GM19438 (cell line): ENCODE results near the gene ARHGDIB.
A peak's percentile ranks its signal among the peaks of the same experiment; 100 is the strongest.

ENCODE experiments used
- ATAC-seq: cut with Tn5 transposase; IDR thresholded peaks from one replicate; pipeline ENCODE4 v1.9.1; 2021; ENCODE audit warnings: low read depth; ENCODE audit not compliant: unreplicated experiment

ARHGDIB gene

DNA sequence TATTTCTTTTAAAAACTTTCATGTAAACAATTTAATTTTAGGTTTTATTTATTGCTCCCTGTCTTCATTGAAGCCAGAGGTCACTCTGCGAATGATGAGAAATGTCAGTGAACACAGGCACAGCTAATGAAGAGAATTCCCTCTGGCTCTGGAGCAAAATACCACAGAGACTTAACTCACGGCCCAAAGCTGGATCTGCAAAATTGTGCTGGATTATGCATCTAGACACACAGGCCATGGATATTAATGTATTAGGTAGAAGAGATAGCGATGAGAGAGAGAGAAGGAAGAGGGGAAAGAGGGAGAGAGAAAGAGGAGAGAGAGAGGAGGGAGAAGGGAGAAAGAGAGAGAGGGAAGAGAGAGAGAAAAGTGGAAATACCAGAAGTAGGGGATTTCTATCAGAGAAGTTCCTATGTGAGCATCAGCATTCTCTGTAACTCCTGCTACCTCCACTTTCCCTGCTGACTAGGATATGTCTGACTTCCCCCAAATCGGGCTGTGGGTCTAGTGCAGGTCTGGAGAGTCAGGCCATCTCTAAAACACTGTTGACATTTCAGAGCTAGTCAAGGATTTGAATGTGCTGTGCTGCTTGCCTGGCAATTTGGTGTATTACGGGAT, 3.7 kb downstream of the ARHGDIB start:
- no peak for ATAC-seq

GRCh38 chr12:14956905-14957304, 4.5 kb downstream of the ARHGDIB start:
- no peak for ATAC-seq

- ATAC-seq: peak; percentile 36
These were observed 5.1 kb downstream of the ARHGDIB start for GRCh38 chr12:14956024-14956891.

- no peak for ATAC-seq
These were observed 7.1 kb downstream of the ARHGDIB start for GRCh38 chr12:14954269-14954668.

GRCh38 chr12:14953752-14954151, 7.6 kb downstream of the ARHGDIB start:
- no peak for ATAC-seq

DNA sequence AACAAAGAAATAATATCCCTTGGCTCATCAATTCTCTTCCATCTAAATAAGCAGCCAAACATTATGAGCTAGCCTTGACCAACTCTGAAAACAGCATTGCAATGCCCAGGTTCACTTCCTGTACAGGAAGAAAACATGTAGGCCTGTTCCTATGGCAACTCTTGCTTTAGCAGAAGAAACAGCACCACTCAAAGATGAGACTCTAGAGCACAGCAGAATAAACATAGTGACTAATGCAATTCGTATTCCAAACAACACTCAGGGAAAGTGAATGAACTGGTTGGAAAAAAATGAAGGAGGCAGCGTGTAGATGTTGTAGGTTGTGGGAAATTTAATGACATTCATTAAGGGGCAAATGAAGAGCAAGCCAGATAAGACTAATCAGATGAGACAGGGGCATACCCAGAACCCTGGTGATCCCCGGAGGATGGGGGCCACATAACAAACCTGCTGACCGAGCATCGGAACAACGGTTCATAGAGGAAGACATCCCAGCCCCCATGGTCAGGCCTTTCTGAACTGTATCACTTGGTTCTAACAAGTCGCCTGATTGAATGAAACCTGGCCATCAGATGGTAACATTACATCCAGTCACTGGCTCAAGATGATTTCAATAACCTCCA, 9.0 kb downstream of the ARHGDIB start:
- ATAC-seq: peak; percentile 48

DNA sequence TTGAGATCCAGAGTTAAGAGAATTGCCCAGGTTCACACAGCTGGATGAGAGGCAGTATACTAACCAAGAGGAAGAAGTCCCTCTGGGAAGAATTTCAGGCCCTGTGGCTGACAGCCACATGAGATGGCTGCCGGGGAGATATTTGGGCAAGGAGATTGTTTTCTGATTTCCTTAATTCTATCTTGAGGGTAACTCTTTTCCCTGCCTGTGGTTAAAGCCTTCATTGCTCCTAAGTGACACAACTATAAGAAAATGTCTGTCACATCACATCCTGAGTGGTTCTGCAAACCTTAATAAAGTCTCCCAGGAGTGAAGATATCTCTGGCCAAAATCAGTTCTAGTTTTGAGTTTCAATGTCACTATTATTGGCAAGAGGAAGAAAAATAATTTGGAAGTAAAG, 9.6 kb downstream of the ARHGDIB start:
- no peak for ATAC-seq

GRCh38 chr12:14950982-14951746, 10.2 kb downstream of the ARHGDIB start:
- ATAC-seq: no peak

GRCh38 chr12:14950421-14950820, 11.0 kb downstream of the ARHGDIB start:
- ATAC-seq: no peak

DNA sequence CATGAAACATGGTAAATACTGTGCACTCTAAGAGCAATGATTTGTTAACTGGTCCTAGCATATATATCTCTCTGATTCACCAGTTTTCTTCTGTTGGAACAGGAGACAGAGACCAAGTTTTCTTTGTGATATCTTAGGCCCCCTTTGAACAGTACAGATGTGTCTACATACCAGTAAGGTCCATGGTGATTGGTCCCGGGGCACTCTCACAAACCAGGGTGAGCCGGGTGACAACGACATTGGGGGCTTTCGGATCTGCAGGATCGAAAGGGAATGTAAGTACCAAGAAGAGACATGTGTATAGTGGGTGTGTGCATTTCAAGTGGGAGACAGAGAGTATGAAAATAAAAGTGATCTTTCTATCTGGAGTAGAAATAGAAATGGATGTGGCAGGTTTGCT, 11.8 kb downstream of the ARHGDIB start:
- no peak for ATAC-seq

GRCh38 chr12:14948672-14949071, 12.7 kb downstream of the ARHGDIB start:
- ATAC-seq: peak; percentile 90

- ATAC-seq: no peak
These were observed 14.5 kb downstream of the ARHGDIB start for GRCh38 chr12:14946861-14947260.

DNA sequence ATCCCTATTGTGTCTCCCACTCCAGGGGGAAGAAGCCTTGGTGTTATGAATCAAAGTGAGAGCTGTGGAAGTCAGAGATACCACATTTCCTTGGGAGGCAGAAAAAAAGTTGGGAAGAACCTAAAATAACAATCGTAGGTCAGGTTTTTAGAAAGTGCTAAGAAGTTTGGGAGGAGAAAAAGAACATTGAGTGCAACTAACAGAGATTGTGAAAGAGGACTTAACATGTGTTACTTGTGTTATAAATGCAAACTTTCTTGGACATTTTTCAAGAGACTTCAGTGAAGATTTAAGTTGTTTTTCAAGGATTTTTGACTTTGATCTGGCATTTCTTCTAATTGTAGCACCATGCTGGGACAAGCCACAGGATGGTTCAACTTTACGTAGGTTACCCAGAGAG, 15.2 kb downstream of the ARHGDIB start:
- ATAC-seq: no peak

DNA sequence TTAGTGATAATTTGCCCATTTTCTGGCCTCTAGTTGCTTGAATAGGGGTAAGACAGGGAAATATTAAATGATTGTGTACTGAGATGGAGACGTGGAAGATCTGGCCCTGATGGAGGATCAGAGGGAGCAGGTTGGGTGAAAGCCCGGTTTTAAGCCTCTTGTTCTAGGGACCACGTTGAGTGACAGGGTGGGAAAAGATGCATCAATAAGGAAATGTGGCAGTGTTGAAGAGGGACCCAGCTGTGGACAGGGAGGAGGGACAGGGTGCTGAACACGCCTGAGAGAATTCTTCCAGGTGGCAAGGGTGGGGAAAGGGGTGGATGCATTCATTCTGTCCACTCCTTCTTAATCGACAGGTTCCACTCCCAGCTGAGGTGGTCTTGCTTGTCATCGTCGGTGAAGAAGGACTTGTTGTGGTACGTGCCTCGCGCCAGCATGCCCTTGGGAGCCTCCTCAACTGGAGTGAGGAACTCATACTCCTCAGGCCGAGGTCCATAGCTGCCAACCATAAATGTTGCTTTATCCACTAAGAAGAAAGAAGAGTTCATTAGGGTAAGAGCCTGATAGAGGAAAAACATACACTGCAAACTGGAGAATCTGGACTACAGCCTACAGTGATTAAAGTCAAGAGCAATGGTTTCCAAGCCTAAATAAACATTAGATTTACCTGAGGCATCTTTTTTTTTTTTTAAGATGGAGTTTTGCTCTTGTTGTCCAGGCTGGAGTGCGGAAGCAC, 19.0 kb downstream of the ARHGDIB start:
- ATAC-seq: no peak

DNA sequence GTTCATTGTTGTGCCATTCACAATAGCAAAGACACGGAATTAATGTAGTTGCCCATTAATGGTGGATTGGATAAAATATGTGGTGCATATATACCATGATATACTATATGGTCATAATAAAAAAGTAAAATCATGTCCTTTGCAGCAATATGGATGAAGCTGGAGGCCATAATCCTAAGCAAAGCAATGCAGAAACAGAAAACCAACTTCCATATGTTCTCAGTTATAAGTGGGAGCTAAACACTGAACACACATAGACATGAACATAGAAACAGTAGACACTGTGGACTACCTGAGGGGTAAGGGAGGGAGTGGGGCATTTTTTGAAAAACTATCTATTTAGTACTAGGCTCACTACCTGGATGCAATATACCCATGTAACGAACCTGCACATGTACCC, 20.0 kb downstream of the ARHGDIB start:
- ATAC-seq: no peak

GRCh38 chr12:14938301-14938700, 23.1 kb downstream of the ARHGDIB start, which contains the start of gene ERP27:
TSS of gene ERP27 (minus strand) at chr12:14938537. CDS start at chr12:14938508, 29 bp downstream.
- ATAC-seq: no peak

DNA sequence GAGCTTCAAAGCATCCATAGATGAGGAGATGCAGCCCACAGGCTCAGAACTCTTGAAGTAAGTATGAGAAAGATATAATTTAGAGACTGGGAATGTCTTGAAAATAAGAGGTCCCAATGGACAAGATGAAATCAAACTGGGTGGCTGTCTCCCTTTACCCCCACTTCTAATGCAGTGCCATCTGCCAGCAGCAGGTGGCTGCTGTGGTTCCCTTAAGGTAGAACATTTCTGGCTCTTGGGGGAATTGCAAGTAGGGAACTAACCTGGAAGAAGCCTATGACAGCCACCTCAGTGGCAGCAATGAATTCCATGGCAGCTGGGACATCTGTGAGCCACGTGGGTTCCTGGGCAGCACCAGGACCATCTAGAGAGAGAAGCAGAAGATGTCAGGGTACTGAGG, 23.7 kb downstream of the ARHGDIB start:
- no peak for ATAC-seq

- ATAC-seq: no peak
These were observed 24.4 kb downstream of the ARHGDIB start for GRCh38 chr12:14937014-14937413.

DNA sequence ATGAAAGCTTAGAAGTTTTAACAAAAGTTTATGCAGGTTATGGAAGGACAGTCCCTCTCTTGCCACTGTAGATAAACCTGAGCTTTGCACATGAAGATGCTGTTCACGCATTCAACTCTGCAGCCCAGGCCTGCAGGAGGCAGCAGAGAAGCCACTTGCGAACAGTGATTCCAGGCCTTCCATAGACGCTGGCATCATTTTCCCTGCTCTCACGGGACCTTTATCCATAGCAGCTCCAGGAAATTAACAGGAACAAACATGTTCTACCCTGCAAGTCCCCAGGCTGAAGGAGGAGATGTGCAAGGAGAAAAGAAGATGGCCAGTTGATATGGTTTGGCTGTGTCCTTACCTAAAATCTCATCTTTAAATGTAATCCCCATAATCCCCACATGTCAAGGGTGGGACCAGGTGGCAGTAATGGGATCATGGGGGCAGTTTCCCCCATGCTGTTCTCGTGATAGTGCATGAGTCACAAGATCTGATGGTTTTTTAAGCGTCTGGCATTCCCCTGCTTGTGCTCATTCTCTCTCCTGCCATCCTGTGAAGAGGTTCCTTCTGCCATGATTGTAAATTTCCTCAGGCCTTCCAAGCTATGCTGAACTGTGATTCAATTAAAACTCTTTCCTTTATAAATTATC, 25.1 kb downstream of the ARHGDIB start:
- no peak for ATAC-seq

GRCh38 chr12:14935031-14935430, 26.4 kb downstream of the ARHGDIB start:
- ATAC-seq: no peak
